HG02884 (cell line): Measurements from ENCODE around the gene RNASE8.

ENCODE experiments used
- ATAC-seq: cut with Tn5 transposase; IDR thresholded peaks from one replicate; pipeline ENCODE4 v1.9.1; 2021; ENCODE audit warnings: mild to moderate bottlenecking, moderate library complexity; ENCODE audit not compliant: unreplicated experiment

Gene RNASE8

GRCh38 chr14:21103411-21103709, 45.7 kb downstream of the RNASE8 start:
- no peak for ATAC-seq

GRCh38 chr14:21103710-21104447, 46.3 kb downstream of the RNASE8 start:
- peak; percentile 88 for ATAC-seq

GRCh38 chr14:21104448-21105060, 46.9 kb downstream of the RNASE8 start:
- ATAC-seq: peak; percentile 32

- ATAC-seq: no peak
Measured at GRCh38 chr14:21105095-21105494, 47.5 kb downstream of the RNASE8 start.

- ATAC-seq: no peak
Measured at GRCh38 chr14:21106176-21106497, 48.5 kb downstream of the RNASE8 start.

- no peak for ATAC-seq
Measured at GRCh38 chr14:21106498-21107282, 49.1 kb downstream of the RNASE8 start.

- ATAC-seq: no peak
Measured at GRCh38 chr14:21107283-21107800, 49.7 kb downstream of the RNASE8 start.
